Measurements from ENCODE around the gene AMH. TPM values are rescaled to one million over a fixed set of nuclear protein-coding genes. Genes with fewer than 3 reads are reported as not detected.
A peak's percentile ranks its signal among the peaks of the same experiment; 100 is the strongest.
"Not testable (repeated sequence)": the region's sequence is repeated elsewhere in the genome, so short reads cannot be mapped to it uniquely, and the experiment has no call there.

AMH gene
- polyA plus RNA-seq, 1 donor: 6.1 TPM

DNA sequence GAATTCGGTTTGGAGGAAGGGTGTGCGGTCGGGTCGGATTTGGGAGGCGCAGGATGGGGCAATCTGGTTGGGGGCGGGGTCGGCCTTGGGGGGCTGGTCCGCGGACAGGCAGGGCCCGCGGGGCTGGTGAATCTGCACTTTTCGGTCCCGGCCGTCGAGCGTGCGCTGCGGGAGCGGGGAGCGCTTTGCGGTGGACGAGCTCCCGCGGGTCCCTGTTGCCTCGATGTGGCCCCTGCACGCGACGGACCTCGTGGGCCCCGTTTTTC is 21.0 kb downstream of the AMH start:
- DNase-seq (ENCODE audit: low read depth): no peak

DNA sequence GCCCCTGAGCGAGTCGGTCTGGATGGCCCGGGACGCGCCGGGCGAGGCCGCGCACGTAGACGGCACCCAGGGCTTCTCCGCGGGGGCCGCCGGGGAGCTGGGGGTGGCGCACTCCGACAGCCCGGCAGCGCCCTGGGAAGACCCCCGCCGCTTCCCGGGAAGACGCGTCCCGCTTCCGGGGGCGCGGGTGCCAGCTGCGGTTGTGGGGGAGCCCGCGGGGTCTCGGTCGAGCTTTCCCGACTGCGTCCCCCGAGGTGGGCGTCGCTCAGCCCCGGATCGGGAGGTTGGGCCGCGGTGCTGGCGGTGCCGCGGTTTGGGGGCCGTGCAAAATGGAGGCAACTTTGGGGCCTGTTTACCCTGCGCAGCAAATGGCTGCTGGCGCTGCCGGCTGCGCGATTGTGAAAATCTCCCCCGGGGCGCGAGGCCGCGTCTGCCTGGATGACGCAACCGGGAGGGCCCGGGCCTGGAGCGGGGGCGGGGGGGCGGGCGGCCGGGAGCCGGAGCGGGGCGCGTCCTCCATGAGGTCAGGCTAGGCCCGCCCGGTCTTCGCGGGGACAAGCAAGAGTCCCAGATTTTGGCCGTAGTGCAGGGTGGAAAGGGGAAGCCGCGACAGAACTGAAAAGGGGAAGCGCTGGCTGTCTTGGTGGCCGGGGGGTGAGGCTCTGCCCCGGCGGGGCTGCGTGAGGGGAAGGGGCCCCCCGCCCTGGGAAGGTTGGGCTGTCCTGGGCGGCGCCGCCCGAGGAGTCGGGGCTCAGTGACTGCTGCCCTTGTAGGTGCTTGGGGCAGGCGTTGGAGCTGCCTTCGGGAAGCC is 21.5 kb downstream of the AMH start:
- DNase-seq (ENCODE audit: low read depth): peak; percentile 55

DNA sequence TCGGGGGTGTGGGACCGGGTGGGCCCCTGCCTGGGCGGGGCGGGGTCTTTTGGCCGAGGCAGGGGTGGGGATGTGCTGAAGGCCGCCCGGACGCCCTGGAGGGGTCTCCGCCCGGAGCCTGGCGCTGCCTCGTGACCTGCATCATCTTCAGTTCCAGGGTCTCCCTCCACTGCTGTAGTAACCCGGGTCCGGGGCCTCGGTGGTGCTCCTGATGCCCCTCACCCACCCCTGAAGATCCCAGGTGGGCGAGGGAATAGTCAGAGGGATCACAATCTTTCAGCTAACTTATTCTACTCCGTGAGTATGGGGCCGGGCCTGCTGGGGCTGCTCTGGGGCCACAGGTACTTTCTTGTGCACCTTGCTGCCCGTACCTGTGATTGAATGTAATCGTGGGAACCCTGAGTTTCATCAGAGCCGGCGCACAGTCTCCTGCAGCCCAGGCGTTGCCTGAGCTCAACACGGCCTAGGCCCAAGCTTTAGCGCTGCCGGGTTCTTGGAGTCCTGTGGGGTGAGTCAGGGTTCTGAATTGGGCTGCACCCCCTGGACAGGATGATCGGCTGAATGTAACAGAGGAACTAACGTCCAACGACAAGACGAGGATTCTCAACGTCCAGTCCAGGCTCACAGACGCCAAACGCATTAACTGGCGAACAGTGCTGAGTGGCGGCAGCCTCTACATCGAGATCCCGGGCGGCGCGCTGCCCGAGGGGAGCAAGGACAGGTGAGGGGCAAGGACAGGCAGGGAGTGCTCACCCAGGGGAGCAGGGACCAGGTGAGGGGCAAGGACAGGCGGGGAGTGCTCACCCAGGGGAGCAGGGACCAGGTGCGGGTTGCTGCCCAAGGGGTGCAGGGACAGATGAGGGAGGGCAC is 22.3 kb downstream of the AMH start:
- DNase-seq (ENCODE audit: low read depth): no peak

DNA sequence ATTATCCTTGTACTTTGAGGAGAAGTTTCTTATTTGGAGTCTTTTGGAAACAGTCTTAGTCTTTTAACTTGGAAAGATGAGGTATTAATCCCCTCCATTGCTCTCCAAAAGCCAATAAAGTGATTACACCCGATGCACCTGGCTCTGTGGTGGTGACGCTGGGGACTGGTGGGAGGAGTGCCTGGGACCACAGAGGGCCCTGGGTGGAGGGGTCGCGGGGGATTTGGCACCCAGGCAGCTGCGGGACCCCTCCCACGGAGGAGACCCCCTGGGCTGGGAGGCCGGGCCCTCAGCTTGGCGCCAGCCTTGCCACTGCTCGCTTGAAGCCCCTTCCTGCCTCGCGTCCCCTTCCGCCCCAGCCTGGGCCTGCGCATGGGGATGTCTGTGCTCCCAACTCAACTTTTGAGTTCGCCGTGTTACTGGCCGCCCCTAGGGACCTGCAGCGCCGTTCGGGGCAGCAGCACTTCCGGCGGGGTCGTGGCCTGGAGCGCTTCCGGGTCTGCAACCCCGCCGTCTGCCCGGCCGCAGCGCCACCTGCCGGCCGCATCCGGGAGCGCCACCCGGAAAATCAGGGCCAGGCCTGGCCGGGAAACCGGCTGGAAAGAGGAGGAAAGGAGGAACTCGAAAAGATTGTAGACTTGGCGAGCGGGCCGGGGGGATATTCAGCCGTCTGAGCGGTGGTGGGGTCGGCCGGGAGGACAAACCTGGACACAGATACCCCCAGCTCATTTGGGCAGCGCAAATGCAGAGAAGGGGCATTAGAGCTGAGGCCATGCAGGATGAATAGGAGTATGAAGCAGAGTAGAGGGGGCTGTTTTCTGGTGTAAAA is 24.4 kb downstream of the AMH start:
- no peak for DNase-seq (ENCODE audit: low read depth)

DNA sequence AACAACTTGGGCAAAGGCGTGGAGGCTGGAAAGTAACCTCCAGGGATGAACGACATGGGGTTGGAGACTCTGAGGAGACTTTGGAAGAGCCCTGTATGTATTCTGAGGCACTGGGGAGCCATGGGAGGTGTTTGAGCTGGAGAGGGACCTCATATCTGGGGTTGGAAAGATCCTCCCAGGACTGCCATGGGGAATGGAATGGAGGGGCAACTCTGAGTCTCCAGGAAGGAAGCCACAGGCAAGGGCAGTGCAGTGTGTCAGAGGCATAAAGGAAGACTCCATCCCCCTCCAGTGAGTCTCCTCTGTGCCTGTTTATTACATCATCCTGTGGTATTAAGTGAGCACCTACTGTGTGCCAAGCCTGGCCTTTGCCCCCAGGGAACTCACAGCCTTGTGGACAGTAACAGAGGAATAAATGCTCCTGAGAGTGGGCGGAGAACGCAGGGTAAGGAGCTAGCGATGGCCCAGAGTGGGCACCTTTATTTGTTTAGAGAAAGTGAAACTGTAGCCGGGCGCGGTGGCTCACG is 25.1 kb downstream of the AMH start:
- no peak for DNase-seq (ENCODE audit: low read depth)

DNA sequence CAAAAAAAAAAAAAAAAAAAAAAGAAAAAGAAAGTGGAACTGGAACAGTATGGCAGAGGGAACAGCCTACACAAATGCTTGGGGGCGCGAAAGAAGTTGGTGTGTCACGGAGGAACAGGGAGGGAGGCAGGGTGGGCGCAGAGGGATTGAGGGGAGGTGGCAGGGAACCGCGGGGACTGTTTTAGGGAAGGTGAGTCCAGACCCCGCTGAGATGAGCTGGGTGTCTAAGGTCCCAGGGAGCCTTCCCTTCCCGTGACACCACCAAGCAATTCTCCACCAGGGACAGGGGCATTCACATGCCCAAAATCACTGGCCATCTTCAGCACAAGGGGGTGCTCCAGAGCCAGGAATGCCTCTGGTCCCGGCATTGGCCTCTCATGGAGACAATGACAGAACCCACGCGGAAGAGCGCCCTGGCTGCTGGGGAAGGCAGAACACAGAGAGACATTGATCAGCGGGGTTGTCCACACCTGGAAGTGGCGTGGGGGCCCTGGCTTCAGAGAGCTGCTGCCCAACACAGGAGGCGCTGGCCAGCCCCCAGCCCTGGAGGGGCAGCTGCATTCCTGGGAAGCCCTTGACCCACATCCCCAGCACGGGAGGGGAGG is 25.9 kb downstream of the AMH start:
- no peak for DNase-seq (ENCODE audit: low read depth)

DNA sequence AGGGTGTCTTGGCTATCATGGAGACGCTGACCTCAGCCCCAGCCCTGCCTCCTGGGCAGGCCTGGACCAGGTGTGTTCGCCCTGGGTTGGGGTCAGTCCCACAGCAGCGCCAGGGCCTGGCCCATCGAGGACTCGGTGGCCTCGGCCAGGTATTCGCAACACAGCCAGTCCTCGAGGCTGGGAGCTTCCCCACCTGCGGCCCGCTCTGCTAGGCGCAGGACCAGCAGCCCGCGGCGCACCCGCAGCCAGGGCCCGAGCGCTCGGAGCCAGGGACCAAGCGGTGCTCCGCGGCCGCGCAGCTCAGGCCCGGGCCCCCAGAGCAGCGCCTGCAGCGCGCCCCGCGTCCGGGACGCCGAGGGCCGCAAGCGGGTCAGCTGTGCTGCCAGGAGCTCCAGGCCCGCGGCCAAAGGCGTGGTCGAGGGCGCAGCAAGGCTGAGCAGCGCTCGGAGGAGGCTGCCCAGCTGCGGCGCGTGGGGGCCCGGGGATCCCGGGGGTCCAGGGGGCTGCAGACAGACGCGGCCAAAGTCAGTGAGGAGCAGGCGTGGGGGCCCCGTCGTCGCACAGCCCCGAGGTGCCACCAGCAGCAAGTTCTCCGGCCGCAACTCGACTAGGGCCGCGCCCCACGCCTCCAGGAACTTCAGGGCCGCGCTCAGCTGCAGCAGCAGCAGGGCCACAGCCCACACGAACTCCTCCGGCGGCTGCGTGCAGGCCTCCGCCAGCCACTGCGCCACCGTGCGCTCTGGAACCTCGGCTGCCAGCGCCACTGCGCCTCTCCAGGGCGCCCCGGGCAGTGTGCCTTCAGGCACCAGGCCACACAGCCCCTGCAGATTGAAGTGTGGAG is 26.7 kb downstream of the AMH start:
- no peak for DNase-seq (ENCODE audit: low read depth)

DNA sequence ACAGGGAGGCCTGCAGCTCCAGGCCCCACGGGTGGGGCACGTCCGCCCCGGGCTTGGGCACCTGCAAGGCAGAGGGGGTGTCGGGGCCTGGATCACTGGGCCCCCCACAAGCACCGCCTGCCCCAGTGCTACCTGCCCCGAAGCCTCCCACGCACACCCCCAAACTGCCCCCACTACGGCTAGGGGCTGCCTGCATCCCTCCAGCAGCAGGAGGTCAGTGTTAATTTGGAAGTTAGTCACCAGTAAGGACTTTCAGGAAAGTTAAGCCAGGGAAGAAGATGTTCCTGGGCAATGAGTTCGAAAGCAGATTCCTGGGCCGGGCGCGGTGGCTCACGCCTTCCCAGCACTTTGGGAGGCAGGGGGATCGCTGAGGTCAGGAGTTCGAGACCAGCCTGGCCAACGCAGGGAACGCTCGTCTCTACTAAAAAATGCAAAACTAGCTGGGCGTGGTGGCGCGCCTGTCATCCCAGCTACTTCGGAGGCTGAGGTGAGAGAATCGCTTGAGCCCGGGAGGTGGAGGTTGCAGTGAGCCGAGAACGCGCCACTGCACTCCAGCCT is 27.4 kb downstream of the AMH start:
- no peak for DNase-seq (ENCODE audit: low read depth)

DNA sequence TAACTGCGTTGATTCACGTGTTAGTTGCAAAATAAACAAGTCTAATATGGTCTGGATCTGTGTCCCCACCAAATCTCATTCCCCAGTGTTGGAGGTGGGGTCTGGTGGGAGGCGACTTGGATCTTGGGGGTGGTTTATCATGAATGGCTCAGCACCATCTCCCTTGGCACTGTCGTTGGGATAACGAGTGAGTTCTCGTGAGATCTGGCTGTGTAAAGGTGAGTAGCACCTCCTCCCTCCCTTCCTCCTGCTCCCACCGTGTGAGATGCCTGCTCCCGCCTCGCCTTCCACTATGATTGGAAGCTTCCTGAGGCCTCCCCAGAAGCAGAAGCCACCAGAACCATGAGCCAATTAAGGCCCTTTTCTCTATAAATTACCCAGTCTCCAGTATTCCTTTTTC is 28.0 kb downstream of the AMH start:
- DNase-seq (ENCODE audit: low read depth): no peak

DNA sequence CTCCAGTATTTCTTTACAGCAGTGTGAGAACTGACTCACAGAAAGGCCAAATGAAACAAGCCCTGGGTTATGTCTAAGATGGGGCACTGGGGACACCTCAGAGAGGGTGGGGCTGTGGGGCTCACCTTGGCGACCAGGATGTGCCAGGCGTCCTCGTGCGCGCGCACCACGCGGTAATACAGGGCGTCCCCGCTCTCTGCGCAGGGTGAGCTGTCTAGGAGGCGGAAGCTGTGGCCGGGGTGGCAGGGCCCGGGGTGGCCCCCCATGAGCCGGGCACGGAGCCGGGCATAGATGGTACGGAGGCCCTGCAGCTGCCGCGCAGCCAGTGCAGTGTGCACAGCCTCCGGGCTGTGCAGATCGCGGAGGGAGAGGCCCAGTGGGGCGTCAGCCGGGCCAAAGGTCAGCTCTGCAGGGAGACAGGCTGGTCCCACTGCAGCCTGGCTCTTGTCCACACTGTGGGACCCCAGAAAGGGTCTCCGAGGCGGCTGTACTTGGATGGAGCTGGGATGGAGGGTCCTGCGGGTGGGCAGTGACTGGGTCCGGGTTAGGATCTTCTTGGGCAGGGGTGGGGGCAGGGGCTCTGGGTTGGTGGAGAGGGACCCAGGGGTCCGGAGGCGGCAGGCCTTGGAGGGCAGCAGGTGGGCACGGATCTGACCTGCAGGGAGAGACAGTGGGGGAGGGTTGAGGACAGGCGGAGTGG is 29.5 kb downstream of the AMH start:
- DNase-seq (ENCODE audit: low read depth): no peak

DNA sequence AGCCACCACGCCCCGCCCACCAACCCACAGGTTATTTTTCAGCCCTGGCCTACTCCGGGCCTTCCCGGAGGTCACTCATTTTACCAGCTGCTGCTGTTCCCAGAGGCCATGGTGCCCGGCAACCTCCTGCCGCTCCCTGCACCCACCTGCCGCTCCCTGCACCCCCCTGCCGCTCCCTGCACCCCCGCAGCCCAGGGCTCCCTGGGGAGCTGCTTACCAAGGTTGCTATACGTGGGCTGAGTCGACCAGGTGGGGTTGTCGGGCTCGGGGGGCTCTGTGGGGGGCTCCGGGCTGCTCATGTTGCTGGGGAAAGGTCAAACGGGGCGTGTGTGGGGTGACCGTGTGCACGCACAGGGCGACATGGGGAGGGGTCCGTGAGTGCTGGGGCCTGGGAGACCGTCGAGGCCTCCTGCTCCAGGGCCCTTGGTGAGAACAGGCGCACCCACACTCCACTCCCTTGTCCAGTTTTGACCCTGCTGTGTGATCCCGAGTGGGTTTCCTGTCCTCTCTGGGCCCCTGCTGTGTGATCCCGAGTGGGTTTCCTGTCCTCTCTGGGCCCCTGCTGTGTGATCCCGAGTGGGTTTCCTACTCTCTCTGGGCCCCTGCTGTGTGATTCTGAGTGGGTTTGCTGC is 31.6 kb downstream of the AMH start:
- no peak for DNase-seq (ENCODE audit: low read depth)

DNA sequence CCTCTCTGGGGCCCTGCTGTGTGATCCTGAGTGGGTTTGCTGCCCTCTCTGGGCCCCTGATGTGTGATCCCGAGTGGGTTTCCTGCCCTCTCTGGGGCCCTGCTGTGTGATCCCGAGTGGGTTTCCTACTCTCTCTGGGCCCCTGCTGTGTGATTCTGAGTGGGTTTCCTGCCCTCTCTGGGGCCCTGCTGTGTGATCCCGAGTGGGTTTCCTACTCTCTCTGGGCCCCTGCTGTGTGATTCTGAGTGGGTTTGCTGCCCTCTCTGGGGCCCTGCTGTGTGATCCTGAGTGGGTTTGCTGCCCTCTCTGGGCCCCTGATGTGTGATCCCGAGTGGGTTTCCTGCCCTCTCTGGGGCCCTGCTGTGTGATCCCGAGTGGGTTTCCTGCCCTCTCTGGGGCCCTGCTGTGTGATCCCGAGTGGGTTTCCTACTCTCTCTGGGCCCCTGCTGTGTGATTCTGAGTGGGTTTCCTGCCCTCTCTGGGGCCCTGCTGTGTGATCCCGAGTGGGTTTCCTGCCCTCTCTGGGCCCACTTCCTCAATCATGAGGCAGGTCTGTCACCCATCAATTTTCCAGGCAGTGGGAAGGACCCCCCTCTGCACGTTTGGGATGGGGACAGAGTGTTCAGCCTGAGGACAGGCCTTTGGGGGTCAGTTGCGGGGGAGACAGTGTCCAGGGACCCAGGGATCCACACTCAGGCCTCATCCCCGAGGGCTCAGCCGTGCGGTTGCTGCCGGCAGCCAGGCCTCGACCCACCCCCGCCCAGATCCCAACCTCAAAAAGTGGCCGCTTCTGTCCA is 32.3 kb downstream of the AMH start:
- DNase-seq (ENCODE audit: low read depth): not testable (repeated sequence)

DNA sequence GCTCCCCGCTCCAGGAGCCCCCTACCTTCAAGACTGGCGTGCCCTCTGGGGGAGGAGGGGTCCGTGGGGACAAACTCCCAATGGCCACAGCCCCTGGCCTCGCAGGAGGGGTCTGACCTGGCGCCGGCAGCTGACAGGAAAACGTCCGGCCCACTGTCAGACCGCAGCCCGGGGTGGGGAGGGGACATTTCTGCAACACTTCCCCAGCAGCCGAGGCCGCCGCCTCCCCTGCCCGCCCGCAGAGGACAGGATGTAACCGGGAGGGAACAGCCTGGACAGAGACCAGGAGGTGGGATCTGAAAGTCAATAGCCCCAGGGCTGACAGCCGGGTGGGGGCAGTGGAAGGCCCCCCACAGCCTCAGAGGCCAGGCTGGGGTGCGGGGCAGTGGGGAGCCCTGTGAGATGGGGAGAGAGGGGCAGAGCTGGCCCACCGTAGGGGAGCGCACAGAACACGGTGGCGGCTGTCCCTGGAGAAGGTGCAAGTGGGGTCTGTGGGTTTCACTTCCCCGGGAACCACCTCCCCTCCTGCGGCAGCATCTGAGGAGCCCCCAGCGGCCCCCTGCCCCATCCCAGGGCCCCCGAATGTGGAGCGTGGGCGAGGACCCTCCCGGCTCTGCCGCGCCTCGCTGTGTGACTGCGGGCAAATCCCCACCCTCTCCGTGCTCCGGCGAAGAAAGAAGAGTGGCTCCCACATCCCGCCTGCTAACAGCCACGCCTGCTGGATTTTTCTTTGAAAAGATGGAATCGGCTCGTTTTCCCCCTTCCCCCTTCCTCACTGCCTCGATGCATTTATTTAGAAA is 33.1 kb downstream of the AMH start, which contains the start of gene PEAK3:
PEAK3 (minus strand) TSS at position 114 of the 800 bp plus-strand sequence. CDS start 1,244 bp downstream, outside the sequence.
- no peak for DNase-seq (ENCODE audit: low read depth)

DNA sequence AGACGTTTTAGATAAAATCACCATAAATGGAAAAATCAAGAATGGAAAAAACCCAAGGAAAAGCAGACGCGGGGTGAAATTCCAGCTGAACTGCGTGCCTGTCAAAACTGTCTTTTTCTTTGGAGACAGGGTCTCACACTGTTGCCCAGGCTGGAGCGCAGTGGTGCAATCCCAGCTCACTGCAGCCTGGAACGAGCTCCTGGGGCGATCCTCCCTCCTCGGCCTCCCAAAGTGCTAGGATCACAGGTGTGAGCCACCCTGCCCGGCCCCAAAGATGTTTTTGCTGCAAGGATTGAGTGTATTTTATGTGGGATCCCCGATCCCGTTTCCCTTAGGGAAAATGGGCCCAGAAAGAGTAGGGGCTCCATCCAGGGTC is 33.7 kb downstream of the AMH start:
- no peak for DNase-seq (ENCODE audit: low read depth)

DNA sequence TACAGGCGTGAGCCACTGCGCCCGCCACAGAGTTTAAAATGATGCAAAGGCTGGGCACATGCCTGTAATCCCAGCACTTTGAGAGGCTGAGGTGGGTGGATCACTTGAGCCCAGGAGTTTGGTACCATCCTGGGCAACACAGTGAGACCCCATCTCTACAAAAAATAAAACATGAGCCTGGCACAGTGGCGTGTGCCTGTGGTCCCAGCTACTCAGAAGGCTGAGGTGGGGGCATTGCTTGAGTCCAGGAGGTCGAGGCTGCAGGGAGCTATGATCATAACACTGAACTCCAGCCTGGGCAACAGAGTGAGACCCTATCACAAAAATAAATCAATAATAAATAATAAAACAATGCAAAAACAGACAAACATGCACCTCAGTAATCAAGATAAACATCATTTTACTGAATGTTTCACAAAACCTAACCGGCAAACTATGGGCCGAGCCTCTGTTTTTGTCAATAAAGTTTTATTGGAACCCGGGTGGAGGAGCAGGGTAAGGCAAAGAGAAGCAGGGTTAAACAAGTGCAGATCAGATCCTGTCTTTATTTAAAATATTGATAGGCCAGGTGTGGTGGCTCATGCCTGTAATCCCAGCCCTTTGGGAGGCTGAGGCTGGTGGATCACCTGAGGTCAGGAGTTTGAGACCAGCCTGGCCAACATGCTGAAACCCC is 34.8 kb downstream of the AMH start:
- no peak for DNase-seq (ENCODE audit: low read depth)

DNA sequence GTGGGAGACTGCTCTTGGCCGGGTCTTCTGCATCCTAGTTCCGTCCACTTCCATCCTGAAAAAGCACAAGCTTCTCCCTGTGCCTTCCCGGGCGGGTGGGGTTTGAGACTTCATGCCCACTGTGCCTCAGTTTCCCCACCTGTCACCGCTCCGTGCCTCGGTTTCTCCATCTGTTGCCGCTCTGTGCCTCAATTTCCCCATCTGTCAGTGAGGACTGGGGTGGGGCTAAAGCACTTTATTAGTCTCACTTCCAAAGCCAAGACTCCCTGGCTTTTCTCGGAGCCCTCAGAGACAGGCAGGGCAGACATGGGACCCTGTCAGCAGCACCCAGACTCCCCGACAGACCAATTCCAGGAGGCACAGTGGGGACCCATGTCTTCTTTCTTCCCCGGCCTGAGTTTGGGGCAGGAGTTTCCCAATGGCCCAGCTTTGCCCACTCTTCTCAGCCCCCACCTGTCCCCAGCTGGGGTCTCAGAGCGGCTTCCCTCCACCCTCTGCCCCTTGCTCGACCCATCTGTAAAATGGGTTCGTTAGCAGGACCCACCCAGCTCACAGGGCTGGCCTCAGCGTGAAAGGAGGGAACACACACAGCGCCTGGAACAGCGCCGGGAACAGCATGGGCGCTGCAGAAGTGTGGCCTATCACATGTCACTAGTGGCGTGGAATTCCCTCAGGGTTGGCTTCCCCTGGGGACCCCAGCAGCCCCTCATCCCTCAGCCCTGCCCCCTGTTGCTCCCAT is 37.4 kb downstream of the AMH start:
- no peak for DNase-seq (ENCODE audit: low read depth)

Data from forelimb muscle (tissue), 1 donor.